Fibroblast of pulmonary artery (primary cell): Measurements from ENCODE around the gene CHM.
"Not testable (repeated sequence)": the region's sequence is repeated elsewhere in the genome, so short reads cannot be mapped to it uniquely, and the experiment has no call there.

Experiments used
- DNase-seq: peaks from one replicate; pipeline ENCODE4 v3.0.0-alpha.2; 2010; ENCODE audit warnings: low read depth
- H3K4me3 ChIP-seq: replicated peaks from 2 replicates; pipeline ENCODE4 v1.5.1; 2011; ENCODE audit warnings: low read depth, mild to moderate bottlenecking, control low read depth, low read length, moderate library complexity
- TF ChIP-seq, protein P1 (sequence below): IDR thresholded peaks from 2 replicates; pipeline ENCODE4 v1.5.1; 2011; ENCODE audit warnings: mild to moderate bottlenecking, control low read depth, low read length, inconsistent platforms; ENCODE audit errors: missing control alignments

Gene CHM

DNA sequence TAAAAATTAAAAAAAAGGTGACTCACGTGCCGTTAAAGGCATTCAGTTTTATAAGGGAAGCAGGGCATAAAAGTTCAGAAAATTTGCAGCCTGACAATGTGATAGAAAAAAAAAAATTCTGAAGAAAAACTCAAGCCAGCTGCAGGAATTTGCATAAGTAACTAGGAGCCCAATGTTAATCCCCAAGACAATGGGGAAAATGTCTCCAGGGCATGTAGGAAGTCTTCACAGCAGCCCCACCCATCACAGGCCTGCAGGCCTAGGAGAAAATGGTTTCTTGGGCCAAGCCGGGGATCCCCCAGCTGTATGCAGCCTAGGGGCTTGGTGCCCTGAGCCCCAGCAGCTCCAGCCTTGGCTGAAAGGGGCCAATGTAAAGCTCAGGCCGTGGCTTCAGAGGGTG is 31.2 kb downstream of the CHM start:
- TF ChIP-seq, protein P1, sequence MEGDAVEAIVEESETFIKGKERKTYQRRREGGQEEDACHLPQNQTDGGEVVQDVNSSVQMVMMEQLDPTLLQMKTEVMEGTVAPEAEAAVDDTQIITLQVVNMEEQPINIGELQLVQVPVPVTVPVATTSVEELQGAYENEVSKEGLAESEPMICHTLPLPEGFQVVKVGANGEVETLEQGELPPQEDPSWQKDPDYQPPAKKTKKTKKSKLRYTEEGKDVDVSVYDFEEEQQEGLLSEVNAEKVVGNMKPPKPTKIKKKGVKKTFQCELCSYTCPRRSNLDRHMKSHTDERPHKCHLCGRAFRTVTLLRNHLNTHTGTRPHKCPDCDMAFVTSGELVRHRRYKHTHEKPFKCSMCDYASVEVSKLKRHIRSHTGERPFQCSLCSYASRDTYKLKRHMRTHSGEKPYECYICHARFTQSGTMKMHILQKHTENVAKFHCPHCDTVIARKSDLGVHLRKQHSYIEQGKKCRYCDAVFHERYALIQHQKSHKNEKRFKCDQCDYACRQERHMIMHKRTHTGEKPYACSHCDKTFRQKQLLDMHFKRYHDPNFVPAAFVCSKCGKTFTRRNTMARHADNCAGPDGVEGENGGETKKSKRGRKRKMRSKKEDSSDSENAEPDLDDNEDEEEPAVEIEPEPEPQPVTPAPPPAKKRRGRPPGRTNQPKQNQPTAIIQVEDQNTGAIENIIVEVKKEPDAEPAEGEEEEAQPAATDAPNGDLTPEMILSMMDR = no peak
- DNase-seq = no peak

DNA sequence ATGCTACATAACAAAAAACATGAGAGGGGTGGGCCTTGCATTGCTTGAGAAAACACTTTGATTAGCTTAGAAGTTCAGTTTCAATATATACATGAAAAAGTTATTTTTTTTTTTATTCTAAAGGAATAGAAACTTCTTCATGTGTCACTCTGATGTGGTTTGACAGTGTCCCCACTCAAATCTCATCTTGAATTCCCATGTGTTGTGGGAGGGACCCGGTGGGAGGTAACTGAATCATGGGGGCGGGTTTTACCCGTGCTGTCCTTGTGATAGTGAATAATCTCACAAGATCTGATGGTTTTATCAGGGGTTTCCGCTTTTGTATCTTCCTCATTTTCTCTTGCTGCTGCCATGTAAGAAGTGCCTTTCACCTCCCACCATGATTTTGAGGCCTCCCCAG is 32.4 kb downstream of the CHM start:
- DNase-seq, H3K4me3 ChIP-seq: not testable (repeated sequence)

More for the DNA sequence above, 31.2 kb downstream of the CHM start:
- no peak overlapping the region for H3K4me3 ChIP-seq

DNA sequence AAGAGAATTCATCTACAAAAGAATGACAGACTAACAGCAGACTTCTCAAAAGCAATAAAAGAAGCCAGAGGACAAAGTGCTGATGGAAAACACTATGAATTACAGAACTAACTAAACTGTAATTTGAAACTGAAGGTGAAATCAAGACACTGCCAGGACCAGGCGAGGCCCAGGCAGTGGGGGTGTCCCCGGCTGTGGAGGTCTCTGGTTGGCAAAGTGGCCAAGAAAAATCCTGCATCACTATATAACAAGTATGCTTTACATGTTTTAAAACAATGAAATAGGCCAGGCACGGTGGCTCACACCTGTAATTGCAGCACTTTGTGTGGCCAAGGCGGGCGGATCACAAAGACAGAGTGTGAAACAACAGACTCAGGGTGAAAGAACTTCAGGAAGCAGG is 32.9 kb downstream of the CHM start:
- no peak for DNase-seq
- TF ChIP-seq, protein P1 = no peak
- no peak overlapping the region for H3K4me3 ChIP-seq

DNA sequence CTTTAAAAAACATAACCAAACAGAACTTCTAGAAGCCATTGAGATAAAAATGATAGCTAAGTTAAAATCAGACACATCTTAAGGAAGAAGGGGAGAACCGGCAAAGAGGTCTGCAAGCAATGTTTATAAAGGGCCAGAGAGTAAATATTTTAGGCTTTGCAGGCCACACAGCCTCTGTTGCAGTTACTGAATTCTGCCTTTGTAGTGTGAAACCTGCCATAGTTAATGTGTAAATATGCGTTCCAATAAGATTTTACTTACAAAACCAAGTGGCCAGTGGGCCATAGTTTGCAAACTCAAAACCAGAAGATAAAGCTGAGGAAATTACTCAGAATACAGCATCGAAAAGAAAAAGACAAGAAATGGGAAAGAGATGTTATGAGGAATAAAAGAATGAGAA is 33.6 kb downstream of the CHM start:
- H3K4me3 ChIP-seq = no peak overlapping the region
- DNase-seq = no peak
- TF ChIP-seq, protein P1 = no peak

DNA sequence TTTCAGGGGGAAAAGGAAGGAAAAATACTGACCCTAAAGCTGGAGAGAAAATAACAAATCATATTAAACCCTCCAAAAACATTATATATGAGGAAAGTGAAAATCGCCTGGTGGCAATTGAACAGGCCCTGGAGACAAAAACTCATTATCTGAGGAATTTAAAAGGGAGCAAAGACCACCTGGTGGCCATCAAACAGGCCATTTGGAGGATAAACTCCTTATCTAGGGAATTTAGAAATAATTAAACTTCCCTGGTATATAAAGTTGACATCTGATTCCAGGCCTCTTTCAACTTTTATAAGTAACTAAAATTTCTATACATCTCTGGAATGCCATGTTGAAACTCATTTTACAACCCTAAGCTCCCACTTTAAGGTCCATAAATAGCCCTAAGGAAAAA is 35.2 kb downstream of the CHM start:
- H3K4me3 ChIP-seq = no peak overlapping the region
- TF ChIP-seq, protein P1 = no peak
- DNase-seq = no peak

DNA sequence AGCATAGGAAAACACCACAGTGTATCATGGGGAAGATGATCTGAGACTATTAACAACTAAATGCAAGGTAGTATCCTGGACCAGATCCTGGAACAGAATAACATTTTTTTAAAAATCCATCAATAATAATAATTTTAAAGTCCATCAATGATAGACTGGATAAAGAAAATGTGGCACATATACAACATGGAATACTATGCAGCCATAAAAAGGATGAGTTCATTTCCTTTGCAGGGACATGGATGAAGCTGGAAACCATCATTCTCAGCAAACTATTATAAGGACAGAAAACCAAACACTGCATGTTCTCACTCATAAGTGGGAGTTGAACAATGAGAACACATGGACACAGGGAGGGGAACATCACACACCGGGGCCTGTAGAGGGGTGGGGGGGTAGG is 37.6 kb downstream of the CHM start:
- not testable (repeated sequence) for H3K4me3 ChIP-seq, DNase-seq

DNA sequence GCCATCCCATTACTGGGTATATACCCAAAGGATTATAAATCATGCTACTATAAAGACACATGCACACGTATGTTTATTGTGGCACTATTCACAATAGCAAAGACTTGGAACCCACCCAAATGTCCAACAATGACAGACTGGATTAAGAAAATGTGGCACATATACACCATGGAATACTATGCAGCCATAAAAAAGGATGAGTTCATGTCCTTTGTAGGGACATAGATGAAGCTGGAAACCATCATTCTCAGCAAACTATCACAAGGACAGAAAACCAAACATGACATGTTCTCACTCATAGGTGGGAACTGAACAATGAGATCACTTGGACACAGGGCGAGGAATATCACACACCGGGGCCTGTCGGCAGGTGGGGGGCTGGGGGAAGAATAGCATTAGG is 39.5 kb downstream of the CHM start:
- not testable (repeated sequence) for H3K4me3 ChIP-seq, DNase-seq

DNA sequence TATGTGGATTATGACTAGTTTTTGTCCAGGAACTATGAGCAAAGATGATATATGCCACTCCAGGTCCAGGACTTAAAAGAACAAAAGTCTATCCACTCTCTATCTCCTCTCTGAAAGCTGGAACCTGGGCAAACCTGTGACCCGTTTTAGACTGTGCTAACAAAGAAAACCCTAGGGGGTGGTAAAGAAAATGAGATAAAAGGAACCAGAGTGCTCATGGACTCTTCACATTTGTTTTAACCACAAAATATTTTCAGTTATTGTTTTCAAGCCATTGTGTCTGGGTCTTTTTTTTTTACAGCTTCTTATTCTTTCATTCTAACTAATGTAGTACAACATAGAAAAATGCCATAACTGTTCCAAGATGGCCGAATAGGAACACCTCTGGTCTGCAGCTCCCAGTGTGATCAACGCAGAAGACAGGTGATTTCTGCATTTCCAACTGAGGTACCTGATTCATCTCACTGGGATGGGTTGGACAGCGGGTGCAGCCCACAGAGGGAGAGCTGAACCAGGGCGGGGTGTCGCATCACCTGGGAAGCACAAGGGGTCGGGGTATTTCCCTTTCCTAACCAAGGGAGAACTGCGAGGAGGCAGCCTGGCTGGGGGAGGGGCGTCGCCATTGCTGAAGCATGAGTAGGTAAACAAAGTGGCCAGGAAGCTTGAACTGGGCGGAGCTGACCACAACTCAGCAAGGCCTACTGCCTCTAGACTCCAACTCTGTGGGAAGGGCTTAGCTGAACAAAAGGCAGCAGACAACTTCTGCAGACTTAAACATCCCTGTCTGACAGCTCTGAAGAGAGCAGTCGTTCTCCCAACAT is 45.1 kb downstream of the CHM start:
- TF ChIP-seq, protein P1 = no peak
- DNase-seq = peak; percentile 24
- no peak overlapping the region for H3K4me3 ChIP-seq

DNA sequence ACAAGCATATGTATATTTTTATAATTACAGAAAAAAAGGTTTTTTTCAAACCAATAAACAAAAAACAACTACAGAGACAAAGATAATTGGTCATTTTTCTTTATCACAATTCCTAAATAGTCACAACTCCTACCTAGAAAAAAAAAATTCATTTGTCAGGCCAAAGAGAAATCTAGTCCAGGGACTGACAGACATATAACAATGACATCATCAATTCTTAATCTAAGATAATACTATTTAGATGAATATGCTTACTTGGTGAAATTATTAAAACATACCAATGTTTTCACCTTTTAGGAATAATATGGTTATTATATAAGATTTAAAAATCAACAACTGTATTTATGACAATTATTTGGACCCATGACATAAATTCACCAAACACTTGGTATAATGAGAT is 48.4 kb downstream of the CHM start:
- H3K4me3 ChIP-seq = no peak overlapping the region
- TF ChIP-seq, protein P1 = no peak
- no peak for DNase-seq
